Stomach (tissue), 9 donors: ENCODE results near the gene SLAIN2. TPM values are rescaled to one million over a fixed set of nuclear protein-coding genes. Genes with fewer than 3 reads are reported as not detected.

Source experiments
- DNase-seq, 2 donors: peaks; one replicate each; pipeline versions ENCODE4 v3.0.0 to v3.0.0-alpha.2; 2013 to 2019
- H3K27ac ChIP-seq, 5 donors: fragments of 200-600 bp in 4 of 5; sonication (generic) in 4 of 5; one replicate each; pipeline ENCODE4 v1.5.1; 2013 to 2019; ENCODE audit warnings: mild to moderate bottlenecking in 1 of 5, moderate library complexity in 1 of 5
- H3K27me3 ChIP-seq, 3 donors: fragments of 200-600 bp; sonication (generic); one replicate each; pipeline ENCODE4 v1.5.1; 2017 to 2019; ENCODE audit warnings: mixed run types in 1 of 3
- H3K36me3 ChIP-seq, 4 donors: fragments of 200-600 bp; sonication (generic); 1 replicate in 3 of 4; 2 replicates in 1 of 4; pipeline ENCODE4 v1.5.1; 2016 to 2019
- H3K4me1 ChIP-seq, 4 donors: fragments of 200-600 bp; sonication (generic); one replicate each; pipeline ENCODE4 v1.5.1; 2016 to 2019
- H3K4me3 ChIP-seq, 4 donors: fragments of 200-600 bp; sonication (generic) in 3 of 4; one replicate each; pipeline ENCODE4 v1.5.1; 2016 to 2019; ENCODE audit warnings: mild to moderate bottlenecking in 1 of 4
- H3K9me3 ChIP-seq, 4 donors: fragments of 200-600 bp; sonication (generic); one replicate each; pipeline ENCODE4 v1.5.1; 2016 to 2019
- CTCF ChIP-seq, 7 experiments: fragments of 450-650 bp in 4 of 7; fragments of 200-600 bp in 3 of 7; sonication (generic) in 3 of 7; IDR thresholded peaks; one replicate each; pipeline ENCODE4 v1.5.1; 2016 to 2019; ENCODE audit warnings: antibody characterized with exemption in 7 of 7, control low read depth in 2 of 7, mild to moderate bottlenecking in 1 of 7
- EP300 ChIP-seq: sonication (generic); formaldehyde crosslinking; IDR thresholded peaks from one replicate; pipeline ENCODE4 v1.6.1; 2017; ENCODE audit warnings: antibody characterized with exemption
- POLR2A ChIP-seq, 4 donors: fragments of 450-650 bp; IDR thresholded peaks; one replicate each; pipeline ENCODE4 v1.6.1; 2016; ENCODE audit warnings: antibody characterized with exemption in 4 of 4, control low read depth in 2 of 4, mild to moderate bottlenecking in 1 of 4, moderate library complexity in 1 of 4
- POLR2AphosphoS5 ChIP-seq, 3 donors: sonication (generic); formaldehyde crosslinking; IDR thresholded peaks; one replicate each; pipeline ENCODE4 v1.6.1; 2016; ENCODE audit warnings: antibody characterized with exemption in 3 of 3
- WGBS, 5 donors: extraction: QIAGEN DNeasy Blood & Tissue Kit in 3 of 5; methylation state at CpG; one replicate each; pipeline versions ENCODE4 v1.1.5 to v1.1.7; 2013 to 2018; 5-methylcytosine and 5-hydroxymethylcytosine counted together
- intact Hi-C: fragments of 100-400 bp; cut with DNase I; formaldehyde crosslinking; loops from one replicate; pipeline ENCODE4 v1.15.1; 2023; ENCODE audit warnings: low total_unique reads
- polyA plus RNA-seq, 3 donors: library from polyadenylated mRNA; stranded (reverse); fragments of 200-250 nt; gene quantifications; one replicate each; pipeline ENCODE4 v1.2.3, GENCODE V29; 2013
- total RNA-seq, 5 donors: library from RNA; depleted of rRNA; stranded (reverse); fragments of >200 nt; gene quantifications; one replicate each; pipeline versions ENCODE4 v1.1.0 to v1.2.3, GENCODE V29; 2014 to 2016
- donor health status: healthy with polysubstance abuse.
- donor health status: Bipolar disorder and iron deficiency.
- donor health status: healthy.

SLAIN2 gene
- total and polyA plus RNA-seq, 8 donors, result 16.7 to 274 (median 34.9) TPM

DNA sequence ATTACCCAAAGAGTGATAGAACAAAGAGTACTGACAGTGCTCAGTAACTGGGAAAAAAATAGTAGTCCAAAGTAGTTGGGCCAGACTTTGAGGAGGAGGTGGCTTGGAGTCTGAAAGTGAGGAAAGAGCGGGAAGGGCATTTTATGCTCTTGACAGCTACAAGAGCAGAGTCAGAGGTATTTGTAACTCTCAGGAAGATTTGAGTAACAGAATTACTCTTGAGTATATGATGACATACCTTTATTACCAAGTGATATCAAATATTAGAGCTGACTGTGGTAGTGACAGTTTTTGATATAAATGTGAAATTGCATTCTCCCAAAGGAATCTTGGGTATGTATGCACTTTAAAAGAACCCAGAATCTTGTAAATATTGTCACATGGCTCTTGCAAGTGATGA is 2.2 kb downstream of the SLAIN2 start:
- Histone ChIP-seq H3K36me3 (no peaks in the 10 kb centered on the region), H3K4me3 (peak overlapping the region in 2 of 4 donors; percentile 69 to 88), H3K4me1 (peaks cover 22 to 73% (median 52%) of the 10 kb centered on the region in 4 donors), H3K27me3 (no peaks in the 10 kb centered on the region), H3K9me3 (no peaks in the 10 kb centered on the region), H3K27ac (peak overlapping the region in 1 of 5 donors; percentile 98)
- no peak for DNase-seq
- no peak for TF ChIP-seq CTCF (IDR thresholded peaks at IDR 0.05)
- no peak for TF ChIP-seq POLR2AphosphoS5 (IDR thresholded peaks at IDR 0.05)
- TF ChIP-seq POLR2A (IDR thresholded peaks at IDR 0.05), result no peak
- TF ChIP-seq EP300, result no peak
- intact Hi-C loops, result no loop called here
- 41 to 65% (median 43%) methylated on average over 1 of the region's 1 CpG for WGBS, 5 donors

DNA sequence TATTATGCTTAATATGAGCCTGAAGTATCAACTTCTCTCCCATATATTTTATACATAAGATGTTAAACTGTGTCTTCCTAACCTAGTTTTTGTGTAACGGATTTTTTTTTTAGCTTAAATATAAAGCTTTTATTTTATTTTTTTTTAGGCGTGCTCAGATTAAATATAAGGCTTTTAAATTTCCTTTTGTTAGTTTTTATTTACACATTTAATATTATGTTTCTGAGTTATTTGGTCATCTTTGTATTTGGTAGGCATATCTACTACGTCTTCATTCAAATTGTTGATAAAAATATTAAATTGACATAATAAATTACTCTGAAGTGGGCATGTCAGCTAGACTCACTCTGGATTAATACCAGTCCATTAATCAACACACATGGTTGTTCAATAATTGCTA is 4.2 kb downstream of the SLAIN2 start:
- no peak for DNase-seq
- Histone ChIP-seq H3K4me3 (no peak overlapping the region), H3K9me3 (no peaks in the 10 kb centered on the region), H3K36me3 (no peaks in the 10 kb centered on the region), H3K27ac (no peak overlapping the region), H3K4me1 (peaks cover 22 to 82% (median 57%) of the 10 kb centered on the region in 4 donors), H3K27me3 (no peaks in the 10 kb centered on the region)
- intact Hi-C loops, result no loop called here
- WGBS, 5 donors, result 70 to 82% (median 76%) methylated on average over 3 of the region's 3 CpGs
- TF ChIP-seq CTCF (IDR thresholded peaks at IDR 0.05) (no peak), POLR2AphosphoS5 (IDR thresholded peaks at IDR 0.05) (no peak), POLR2A (IDR thresholded peaks at IDR 0.05) (no peak), EP300 (no peak)

- H3K9me3 ChIP-seq, result no peaks in the 10 kb centered on the region
- intact Hi-C loops, result no loop called here
- TF ChIP-seq EP300 (no peak), CTCF (IDR thresholded peaks at IDR 0.05) (no peak), POLR2A (IDR thresholded peaks at IDR 0.05) (no peak), POLR2AphosphoS5 (IDR thresholded peaks at IDR 0.05) (no peak)
- no peaks in the 10 kb centered on the region for H3K36me3 ChIP-seq
- H3K4me3 ChIP-seq, result no peak overlapping the region
- H3K27me3 ChIP-seq, result no peaks in the 10 kb centered on the region
- no peak overlapping the region for H3K27ac ChIP-seq
- H3K4me1 ChIP-seq, result peaks cover 22 to 92% (median 65%) of the 10 kb centered on the region in 4 donors
- no peak for DNase-seq
Observed at GRCh38 chr4:48346594-48346993, 5.3 kb downstream of the SLAIN2 start.

GRCh38 chr4:48347282-48347921 is 6.1 kb downstream of the SLAIN2 start:
- intact Hi-C loops, result no loop called here
- TF ChIP-seq POLR2A (IDR thresholded peaks at IDR 0.05), result no peak
- TF ChIP-seq POLR2AphosphoS5 (IDR thresholded peaks at IDR 0.05), result no peak
- TF ChIP-seq CTCF (IDR thresholded peaks at IDR 0.05), result no peak
- TF ChIP-seq EP300, result no peak
- Histone ChIP-seq H3K27ac (no peak overlapping the region), H3K9me3 (no peaks in the 10 kb centered on the region), H3K27me3 (no peaks in the 10 kb centered on the region), H3K4me3 (no peak overlapping the region), H3K4me1 (peaks cover 22 to 95% (median 63%) of the 10 kb centered on the region in 4 donors), H3K36me3 (no peaks in the 10 kb centered on the region)
- no peak for DNase-seq
- 96 to 99% (median 97%) methylated on average over 7 of the region's 7 CpGs for WGBS, 5 donors
